HEK293T (cell line): ENCODE measurements around the gene EIF2A.
"Not testable (repeated sequence)": the region's sequence is repeated elsewhere in the genome, so short reads cannot be mapped to it uniquely, and the experiment has no call there.

ENCODE experiments used
- CTCF ChIA-PET: fragments of 350-600 bp; formaldehyde crosslinking; extraction: SDS; loops from one replicate; lab custom pipeline; 2021; ENCODE audit warnings: antibody characterized with exemption, inconsistent platforms; lab: Yijun Ruan, JAX
- POLR2A ChIA-PET: fragments of 350-600 bp; formaldehyde crosslinking; extraction: SDS; loops from one replicate; lab custom pipeline; 2020; ENCODE audit warnings: antibody characterized with exemption, inconsistent platforms; lab: Yijun Ruan, JAX
- DNase-seq: peaks from one replicate; pipeline ENCODE4 v3.0.0; 2012; ENCODE audit warnings: mixed read lengths; ENCODE audit errors: extremely low spot score
- ARNT ChIP-seq: fragments of 450-650 bp; IDR thresholded peaks from 2 replicates; pipeline ENCODE4 v1.6.1; 2017; ENCODE audit warnings: mild to moderate bottlenecking
- BHLHE40 ChIP-seq: fragments of 450-650 bp; IDR thresholded peaks from 2 replicates; pipeline ENCODE4 v1.6.1; 2016; ENCODE audit warnings: mild to moderate bottlenecking, moderate library complexity, borderline replicate concordance
- CTBP1 ChIP-seq: fragments of 450-650 bp; IDR thresholded peaks from 2 replicates; pipeline ENCODE4 v1.6.1; 2016; ENCODE audit warnings: borderline replicate concordance
- ELF4 ChIP-seq: fragments of 450-650 bp; IDR thresholded peaks from 2 replicates; pipeline ENCODE4 v1.6.1; 2017; ENCODE audit warnings: antibody characterized with exemption
- FOXA1 ChIP-seq: fragments of 450-650 bp; IDR thresholded peaks from 2 replicates; pipeline ENCODE4 v1.6.1; 2016; ENCODE audit warnings: mild to moderate bottlenecking
- FOXK2 ChIP-seq: fragments of 450-650 bp; IDR thresholded peaks from 2 replicates; pipeline ENCODE4 v1.6.1; 2016; ENCODE audit warnings: mild to moderate bottlenecking
- FOXM1 ChIP-seq: fragments of 450-650 bp; IDR thresholded peaks from 2 replicates; pipeline ENCODE4 v1.6.1; 2017; ENCODE audit warnings: mild to moderate bottlenecking, borderline replicate concordance
- HDGF ChIP-seq: fragments of 450-650 bp; IDR thresholded peaks from 2 replicates; pipeline ENCODE4 v1.6.1; 2017; ENCODE audit warnings: antibody characterized with exemption, borderline replicate concordance
- L3MBTL2 ChIP-seq: fragments of 450-650 bp; conservative IDR thresholded peaks from 2 replicates; pipeline ENCODE4 v1.6.1; 2016; ENCODE audit warnings: mild to moderate bottlenecking
- LEF1 ChIP-seq: fragments of 450-650 bp; IDR thresholded peaks from 2 replicates; pipeline ENCODE4 v1.6.1; 2017; ENCODE audit warnings: mild to moderate bottlenecking, borderline replicate concordance
- NFRKB ChIP-seq: fragments of 450-650 bp; IDR thresholded peaks from 2 replicates; pipeline ENCODE4 v1.6.1; 2016; ENCODE audit warnings: mild to moderate bottlenecking, moderate library complexity
- SP1 ChIP-seq: fragments of 450-650 bp; IDR thresholded peaks from 2 replicates; pipeline ENCODE4 v1.6.1; 2017
- SUZ12 ChIP-seq: fragments of 450-650 bp; IDR thresholded peaks from 2 replicates; pipeline ENCODE4 v1.6.1; 2016; ENCODE audit warnings: mild to moderate bottlenecking
- TARDBP ChIP-seq: fragments of 450-650 bp; IDR thresholded peaks from 2 replicates; pipeline ENCODE4 v1.6.1; 2016
- ZNF384 ChIP-seq: fragments of 450-650 bp; IDR thresholded peaks from 2 replicates; pipeline ENCODE4 v1.6.1; 2016
- TF ChIP-seq, protein P1 (sequence below): fragments of 450-650 bp; IDR thresholded peaks from 2 replicates; pipeline ENCODE4 v1.6.1; 2016

Gene EIF2A

DNA sequence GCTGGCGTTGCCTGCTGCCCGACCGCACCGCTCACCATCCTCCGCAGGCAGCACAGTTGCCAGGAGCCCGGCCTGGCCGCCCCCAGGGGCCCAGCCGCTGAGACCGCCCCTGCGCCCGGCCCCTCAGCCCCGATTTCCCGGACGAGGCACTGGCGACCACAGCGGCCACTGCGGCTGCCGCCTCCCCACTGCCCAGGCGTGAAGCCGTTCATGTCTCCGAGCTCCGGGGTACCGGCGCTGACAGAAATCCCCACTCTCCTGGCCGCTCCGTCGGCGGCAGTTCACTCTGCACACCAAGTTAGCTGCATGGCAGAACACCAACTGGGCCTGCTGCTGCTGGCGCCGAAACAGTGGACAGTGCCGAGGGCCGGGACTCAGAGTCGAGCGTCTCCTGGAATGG lies 65.1 kb downstream of the EIF2A start:
- ChIA-PET CTCF (no interaction called here), POLR2A (no interaction called here)
- TF ChIP-seq TARDBP, result no peak
- TF ChIP-seq HDGF, result no peak
- no peak for TF ChIP-seq ZNF384
- no peak for TF ChIP-seq BHLHE40
- no peak for TF ChIP-seq ELF4
- no peak for TF ChIP-seq FOXA1
- no peak for TF ChIP-seq CTBP1
- no peak for TF ChIP-seq NFRKB
- TF ChIP-seq FOXK2, result no peak
- no peak for TF ChIP-seq ARNT
- TF ChIP-seq SUZ12, result no peak
- TF ChIP-seq L3MBTL2, result no peak
- DNase-seq, result no peak

DNA sequence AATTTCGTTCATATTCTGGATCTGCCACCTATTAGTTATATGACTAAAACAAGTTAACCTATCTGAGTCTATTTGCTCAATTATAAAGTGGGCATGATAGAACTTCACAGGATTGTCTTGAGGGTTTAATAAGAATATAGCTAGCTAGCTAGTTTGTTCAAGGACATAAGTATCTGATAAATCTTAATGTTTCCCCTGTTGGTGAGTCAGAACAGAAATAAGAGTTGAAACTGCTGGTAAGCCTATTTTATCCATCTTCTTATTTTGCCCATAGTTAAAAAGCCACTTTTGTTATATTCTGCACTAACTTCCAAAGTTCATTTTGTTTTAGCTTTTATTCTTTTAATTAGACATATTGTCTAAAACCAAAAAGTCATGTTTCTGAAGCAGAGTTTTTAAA lies 65.9 kb downstream of the EIF2A start:
- ChIA-PET CTCF (no interaction called here), POLR2A (no interaction called here)

DNA sequence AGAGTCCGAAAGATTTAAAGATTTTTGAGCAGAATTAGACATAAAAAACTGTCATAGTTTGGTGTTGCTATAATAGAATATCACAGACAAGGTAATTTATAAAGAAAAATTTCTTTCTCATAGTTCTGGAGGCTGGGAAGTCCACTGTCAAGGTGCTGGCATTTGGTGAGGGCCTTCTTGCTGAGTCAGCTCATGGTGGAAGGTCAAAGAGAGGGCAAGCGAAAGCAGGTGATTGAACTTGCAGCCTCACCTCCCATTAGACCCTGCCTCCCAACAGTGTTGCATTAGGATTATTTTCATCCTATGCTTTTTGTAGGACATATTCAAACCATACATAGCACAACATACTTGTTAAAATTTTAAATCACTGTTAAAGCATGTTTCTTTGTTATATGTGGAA lies 66.4 kb downstream of the EIF2A start:
- TF ChIP-seq CTBP1, result no peak
- TF ChIP-seq TARDBP, result no peak
- no peak for TF ChIP-seq SUZ12
- POLR2A ChIA-PET, result no interaction called here
- CTCF ChIA-PET, result no interaction called here
- no peak for DNase-seq

More for the DNA sequence above, 65.9 kb downstream of the EIF2A start:
- no peak for TF ChIP-seq FOXK2
- TF ChIP-seq ELF4, result no peak
- TF ChIP-seq HDGF, result no peak
- TF ChIP-seq SP1, result no peak
- TF ChIP-seq L3MBTL2, result no peak
- TF ChIP-seq NFRKB, result no peak
- no peak for TF ChIP-seq SUZ12
- DNase-seq, result no peak

DNA sequence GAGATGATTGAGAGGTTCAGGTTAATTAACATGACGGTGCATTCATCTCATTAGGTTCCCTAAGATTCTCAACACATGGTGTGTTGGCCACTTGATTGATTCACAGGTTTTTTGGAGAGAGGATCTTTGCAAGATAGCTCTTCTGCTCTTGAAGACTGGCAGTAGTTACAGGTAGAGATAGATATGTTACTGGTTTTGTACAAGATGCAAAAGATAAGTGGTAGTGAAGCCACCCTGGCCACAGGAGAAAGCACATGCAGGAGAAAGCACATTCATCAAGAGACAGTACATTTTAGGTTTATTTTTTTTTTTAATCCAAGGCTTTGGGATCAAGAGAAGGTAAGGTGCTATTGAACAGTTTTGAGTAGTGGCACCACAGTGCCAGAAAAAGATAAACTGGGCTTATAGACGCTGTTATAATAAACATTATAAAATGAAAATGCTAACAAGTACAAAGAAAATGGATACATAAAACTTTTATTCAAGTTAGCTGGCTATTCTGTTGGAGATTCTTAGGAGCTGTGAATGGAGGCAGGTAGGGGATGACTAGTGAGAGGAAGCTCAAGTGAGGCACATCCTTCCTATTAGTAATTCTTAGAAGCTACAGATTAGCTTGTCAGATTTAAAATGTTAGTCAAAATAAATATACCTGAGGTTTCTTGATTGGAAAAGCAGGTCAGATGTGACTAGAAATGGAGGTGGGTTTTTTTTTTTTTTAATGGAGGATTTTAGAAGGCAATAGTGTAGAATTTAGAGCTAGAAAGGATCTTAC lies 67.3 kb downstream of the EIF2A start:
- ChIA-PET POLR2A (interaction anchor here (0.8 kb wide), 1 partner anchor 11 kb away, joined by 3 read pairs; the partner anchor contains the start of gene SELENOT), CTCF (no interaction called here)
- TF ChIP-seq FOXA1, result no peak
- TF ChIP-seq ZNF384, result no peak
- TF ChIP-seq SUZ12, result no peak
- no peak for TF ChIP-seq FOXK2
- TF ChIP-seq FOXM1, result no peak
- TF ChIP-seq HDGF, result no peak
- no peak for TF ChIP-seq ELF4
- TF ChIP-seq ARNT, result no peak
- TF ChIP-seq, protein P1, sequence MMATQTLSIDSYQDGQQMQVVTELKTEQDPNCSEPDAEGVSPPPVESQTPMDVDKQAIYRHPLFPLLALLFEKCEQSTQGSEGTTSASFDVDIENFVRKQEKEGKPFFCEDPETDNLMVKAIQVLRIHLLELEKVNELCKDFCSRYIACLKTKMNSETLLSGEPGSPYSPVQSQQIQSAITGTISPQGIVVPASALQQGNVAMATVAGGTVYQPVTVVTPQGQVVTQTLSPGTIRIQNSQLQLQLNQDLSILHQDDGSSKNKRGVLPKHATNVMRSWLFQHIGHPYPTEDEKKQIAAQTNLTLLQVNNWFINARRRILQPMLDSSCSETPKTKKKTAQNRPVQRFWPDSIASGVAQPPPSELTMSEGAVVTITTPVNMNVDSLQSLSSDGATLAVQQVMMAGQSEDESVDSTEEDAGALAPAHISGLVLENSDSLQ, result no peak
- TF ChIP-seq SP1, result no peak
- no peak for TF ChIP-seq LEF1
- TF ChIP-seq NFRKB, result no peak
- no peak for TF ChIP-seq BHLHE40
- no peak for TF ChIP-seq TARDBP
- no peak for TF ChIP-seq L3MBTL2
- TF ChIP-seq CTBP1, result no peak
- no peak for DNase-seq

DNA sequence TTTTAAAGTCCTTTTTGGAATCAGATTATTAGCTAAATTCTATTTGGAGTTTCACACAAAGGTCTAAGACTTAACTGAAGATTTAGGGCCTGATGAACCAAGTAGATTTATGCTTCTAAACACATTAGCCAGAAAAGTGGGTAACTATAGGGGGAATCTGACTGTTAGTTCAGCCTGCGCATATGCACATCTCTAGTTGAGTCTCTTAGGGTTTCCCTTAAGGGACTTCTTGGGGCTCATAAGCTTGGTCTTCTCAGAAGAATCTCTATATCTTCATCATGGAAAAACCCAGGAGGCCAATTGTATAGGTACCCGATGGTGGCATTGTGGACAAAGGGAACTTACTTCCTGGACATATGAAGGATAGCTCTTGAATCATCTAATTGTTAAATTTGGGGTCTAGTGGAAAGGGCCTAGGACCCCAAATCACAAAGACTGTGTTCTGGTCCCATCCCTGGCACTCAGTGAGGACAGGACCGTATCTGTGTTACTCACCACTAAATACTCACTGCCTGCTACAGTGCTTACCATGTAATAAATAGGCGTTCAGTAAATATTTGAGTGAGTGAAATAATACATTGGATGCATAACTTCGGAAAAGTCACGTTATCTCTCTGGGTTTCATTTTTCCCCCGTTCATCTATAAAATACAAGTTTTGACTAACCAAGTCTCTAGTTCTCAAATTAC lies 73.6 kb downstream of the EIF2A start:
- CTCF ChIA-PET, result interaction anchor here (0.6 kb wide), 1 partner anchor 452 kb away, joined by 8 read pairs; no protein-coding TSS in a partner anchor
- DNase-seq, result no peak
- POLR2A ChIA-PET, result no interaction called here
- TF ChIP-seq FOXK2, result no peak
- no peak for TF ChIP-seq SUZ12
- no peak for TF ChIP-seq SP1
- TF ChIP-seq ZNF384, result no peak
- TF ChIP-seq TARDBP, result no peak
- no peak for TF ChIP-seq LEF1
- no peak for TF ChIP-seq ARNT
- no peak for TF ChIP-seq FOXM1
- TF ChIP-seq, protein P1, result no peak
- TF ChIP-seq NFRKB, result no peak
- no peak for TF ChIP-seq L3MBTL2
- TF ChIP-seq FOXA1, result no peak
- TF ChIP-seq CTBP1, result no peak
- no peak for TF ChIP-seq BHLHE40
- no peak for TF ChIP-seq HDGF
- no peak for TF ChIP-seq ELF4

DNA sequence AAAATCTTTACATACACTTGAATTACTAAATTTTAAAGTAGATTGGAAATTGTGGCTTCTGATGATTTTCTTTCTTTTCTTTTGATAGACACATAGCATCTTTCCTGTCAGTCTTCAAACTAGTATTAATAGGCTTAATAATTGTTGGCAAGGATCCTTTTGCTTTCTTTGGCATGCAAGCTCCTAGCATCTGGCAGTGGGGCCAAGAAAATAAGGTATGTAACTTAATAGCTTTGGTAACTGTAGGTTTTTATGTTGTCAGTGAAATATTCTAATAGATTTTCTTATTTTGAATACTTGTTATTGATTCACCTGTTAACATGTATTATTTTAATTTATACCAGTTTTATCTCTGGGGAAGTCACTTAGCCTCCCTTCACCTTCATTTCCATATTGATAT lies 76.4 kb downstream of the EIF2A start:
- CTCF ChIA-PET, POLR2A ChIA-PET, DNase-seq: not testable (repeated sequence)

DNA sequence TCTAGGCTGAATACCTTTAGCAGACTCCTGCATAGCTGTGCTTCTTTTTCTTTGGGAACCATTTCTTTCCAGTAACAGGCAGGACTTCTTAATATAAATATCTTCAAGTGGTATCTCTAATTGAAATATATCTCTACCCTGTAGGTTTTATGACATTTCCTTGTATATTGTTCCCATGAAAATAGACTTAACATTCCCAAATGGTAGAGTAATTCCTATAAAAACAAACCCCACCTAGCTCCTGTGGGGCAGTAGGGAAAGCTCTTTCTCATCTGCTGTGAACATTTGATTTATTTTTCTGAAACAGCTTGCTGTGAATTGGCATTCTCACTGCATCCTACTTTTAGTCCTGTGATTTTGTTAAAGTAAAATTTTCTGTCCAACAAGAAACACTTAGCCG lies 77.4 kb downstream of the EIF2A start:
- peak; percentile 32 for DNase-seq
- POLR2A ChIA-PET, result no interaction called here
- CTCF ChIA-PET, result no interaction called here
- TF ChIP-seq LEF1 (no peak), ELF4 (no peak), NFRKB (no peak), CTBP1 (peak; percentile 82; the same call in 1 of the 2 replicates)
- TF ChIP-seq, protein P1, result peak; percentile 86
